HG02678 (cell line): Measurements from ENCODE around the gene C9orf72.
A peak's percentile ranks its signal among the peaks of the same experiment; 100 is the strongest.
"Not testable (repeated sequence)": the region's sequence is repeated elsewhere in the genome, so short reads cannot be mapped to it uniquely, and the experiment has no call there.

Experiments
- ATAC-seq: cut with Tn5 transposase; IDR thresholded peaks from one replicate; pipeline ENCODE4 v1.9.1; 2021; ENCODE audit warnings: mild to moderate bottlenecking, moderate library complexity; ENCODE audit not compliant: unreplicated experiment

Gene C9orf72, protein sequence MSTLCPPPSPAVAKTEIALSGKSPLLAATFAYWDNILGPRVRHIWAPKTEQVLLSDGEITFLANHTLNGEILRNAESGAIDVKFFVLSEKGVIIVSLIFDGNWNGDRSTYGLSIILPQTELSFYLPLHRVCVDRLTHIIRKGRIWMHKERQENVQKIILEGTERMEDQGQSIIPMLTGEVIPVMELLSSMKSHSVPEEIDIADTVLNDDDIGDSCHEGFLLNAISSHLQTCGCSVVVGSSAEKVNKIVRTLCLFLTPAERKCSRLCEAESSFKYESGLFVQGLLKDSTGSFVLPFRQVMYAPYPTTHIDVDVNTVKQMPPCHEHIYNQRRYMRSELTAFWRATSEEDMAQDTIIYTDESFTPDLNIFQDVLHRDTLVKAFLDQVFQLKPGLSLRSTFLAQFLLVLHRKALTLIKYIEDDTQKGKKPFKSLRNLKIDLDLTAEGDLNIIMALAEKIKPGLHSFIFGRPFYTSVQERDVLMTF

DNA sequence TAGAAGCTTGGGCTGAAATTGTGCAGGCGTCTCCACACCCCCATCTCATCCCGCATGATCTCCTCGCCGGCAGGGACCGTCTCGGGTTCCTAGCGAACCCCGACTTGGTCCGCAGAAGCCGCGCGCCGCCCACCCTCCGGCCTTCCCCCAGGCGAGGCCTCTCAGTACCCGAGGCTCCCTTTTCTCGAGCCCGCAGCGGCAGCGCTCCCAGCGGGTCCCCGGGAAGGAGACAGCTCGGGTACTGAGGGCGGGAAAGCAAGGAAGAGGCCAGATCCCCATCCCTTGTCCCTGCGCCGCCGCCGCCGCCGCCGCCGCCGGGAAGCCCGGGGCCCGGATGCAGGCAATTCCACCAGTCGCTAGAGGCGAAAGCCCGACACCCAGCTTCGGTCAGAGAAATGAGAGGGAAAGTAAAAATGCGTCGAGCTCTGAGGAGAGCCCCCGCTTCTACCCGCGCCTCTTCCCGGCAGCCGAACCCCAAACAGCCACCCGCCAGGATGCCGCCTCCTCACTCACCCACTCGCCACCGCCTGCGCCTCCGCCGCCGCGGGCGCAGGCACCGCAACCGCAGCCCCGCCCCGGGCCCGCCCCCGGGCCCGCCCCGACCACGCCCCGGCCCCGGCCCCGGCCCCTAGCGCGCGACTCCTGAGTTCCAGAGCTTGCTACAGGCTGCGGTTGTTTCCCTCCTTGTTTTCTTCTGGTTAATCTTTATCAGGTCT, at the start of gene C9orf72:
Gene C9orf72, minus strand, starts transcription at position 564 of the 716 bp plus-strand sequence. CDS start 6,361 bp downstream, outside the sequence.
- ATAC-seq, result peak; percentile 72

GRCh38 chr9:27622693-27623340, 49.5 kb upstream of the C9orf72 start:
- ATAC-seq, result no peak

- ATAC-seq, result no peak
Measured at GRCh38 chr9:27619743-27620142, 46.5 kb upstream of the C9orf72 start.

DNA sequence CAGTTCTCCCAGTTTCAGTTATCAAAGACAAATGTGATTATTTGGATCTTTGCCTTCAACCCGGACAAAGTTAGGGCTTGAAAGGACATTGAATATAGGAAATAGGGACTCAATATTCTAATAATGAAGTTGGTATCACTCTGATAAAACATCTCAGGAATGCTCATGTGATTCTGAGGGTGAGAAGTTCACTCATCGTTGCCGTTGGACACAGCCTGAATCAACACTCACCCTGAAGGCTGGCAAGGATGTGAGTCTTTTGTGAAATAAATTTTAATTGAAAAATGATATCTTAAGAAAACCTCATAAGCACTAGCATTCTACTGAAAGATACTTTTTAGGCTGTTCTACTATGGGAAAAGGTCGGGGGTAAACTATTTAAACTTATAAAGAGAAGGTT, 44.8 kb upstream of the C9orf72 start:
- no peak for ATAC-seq

DNA sequence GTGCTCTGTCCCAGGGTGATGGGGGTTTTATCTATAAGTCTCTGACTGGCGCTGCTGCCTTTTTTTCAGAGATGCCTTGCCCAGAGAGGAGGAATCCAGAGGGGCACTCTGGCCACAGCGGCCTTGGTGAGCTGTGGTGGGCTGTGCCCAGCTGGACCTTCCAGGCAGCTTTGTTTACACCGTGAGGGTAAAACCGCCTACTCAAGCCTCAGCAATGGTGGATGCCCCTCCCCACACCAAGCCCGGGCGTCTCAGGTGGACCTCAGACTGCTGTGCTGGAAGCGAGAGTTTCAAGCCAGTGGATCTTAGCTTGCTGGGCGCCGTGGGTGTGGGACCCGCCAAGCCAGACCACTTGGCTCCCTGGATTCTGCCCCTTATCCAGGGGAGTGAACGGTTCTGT, 41.3 kb upstream of the C9orf72 start:
- ATAC-seq, result no peak

DNA sequence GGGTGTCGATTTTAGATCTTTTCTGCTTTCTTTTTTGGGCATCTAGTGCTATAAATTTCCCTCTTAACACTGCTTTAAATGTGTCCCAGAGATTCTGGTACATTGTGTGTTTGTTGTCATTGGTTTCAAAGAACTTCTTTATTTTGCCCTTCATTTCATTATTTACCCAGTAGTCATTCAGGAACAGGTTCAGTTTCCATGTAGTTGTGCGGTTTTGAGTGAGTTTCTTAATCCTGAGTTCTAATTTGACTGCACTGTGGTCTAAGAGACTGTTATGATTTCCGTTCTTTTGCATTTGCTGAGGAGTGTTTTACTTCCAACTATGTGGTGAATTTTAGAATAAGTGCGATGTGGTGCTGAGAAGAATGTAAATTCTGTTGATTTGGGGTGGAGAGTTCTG, 38.8 kb upstream of the C9orf72 start:
- not testable (repeated sequence) for ATAC-seq

DNA sequence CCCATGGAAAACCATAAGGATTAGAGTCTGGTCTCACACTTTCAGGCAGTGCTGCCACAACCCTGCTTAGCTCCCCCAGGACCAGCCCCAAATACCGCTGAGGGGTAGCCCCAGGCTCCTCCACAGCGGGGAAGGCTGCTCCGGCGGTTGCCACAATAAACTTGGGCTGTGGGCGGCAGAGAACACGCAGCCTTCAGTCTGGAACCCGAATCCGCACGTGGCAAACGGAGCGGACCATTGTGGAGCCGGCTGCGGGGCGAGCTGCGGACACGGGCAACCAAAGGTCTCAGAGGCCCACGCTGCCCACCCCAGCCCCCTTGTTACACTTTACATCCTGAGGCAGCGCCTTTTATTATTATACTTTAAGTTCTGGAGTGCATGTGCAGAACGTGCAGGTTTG, 37.3 kb upstream of the C9orf72 start:
- ATAC-seq, result no peak

- ATAC-seq, result no peak
Measured at GRCh38 chr9:27602954-27603353, 29.7 kb upstream of the C9orf72 start.

- no peak for ATAC-seq
Measured at GRCh38 chr9:27602142-27602861, 29.0 kb upstream of the C9orf72 start.

- ATAC-seq, result no peak
Measured at GRCh38 chr9:27601396-27601795, 28.1 kb upstream of the C9orf72 start.

DNA sequence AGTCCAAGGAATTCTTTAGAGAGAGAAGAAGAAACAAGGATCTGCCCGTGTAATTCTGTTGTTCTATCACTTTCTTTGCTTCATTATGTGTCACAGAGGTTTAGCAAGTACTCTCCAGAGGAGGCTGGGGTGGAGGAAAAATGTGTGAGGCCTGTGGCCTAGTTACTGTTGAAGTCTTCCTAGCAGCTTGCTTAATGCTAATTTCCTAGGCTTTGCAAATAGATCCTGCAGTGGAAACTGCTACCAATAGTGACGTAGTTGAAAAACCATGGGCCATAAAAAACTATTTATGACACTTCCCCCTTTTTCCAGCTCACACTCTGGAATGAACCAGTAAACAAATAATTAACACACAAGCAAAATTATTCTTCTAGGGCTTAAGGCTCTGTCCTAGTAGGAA, 27.0 kb upstream of the C9orf72 start:
- ATAC-seq, result no peak

DNA sequence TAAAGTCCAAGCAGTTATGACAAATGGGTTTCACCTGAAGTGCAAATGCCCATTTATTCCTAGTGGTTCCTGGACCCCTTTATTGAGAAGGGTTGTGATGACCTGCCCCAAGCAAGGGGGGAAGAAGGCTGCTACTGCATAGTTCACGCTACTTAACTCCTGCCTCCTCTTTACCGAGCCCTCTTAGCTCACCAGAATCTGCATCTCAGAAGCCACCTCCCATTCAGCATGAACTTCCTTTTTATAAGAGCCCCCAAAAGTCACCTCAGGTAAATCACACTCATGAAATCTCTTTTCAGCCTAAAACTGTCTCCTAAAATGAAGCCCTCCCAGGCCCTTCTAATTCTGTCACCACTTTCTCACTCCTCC, 26.6 kb upstream of the C9orf72 start:
- no peak for ATAC-seq

DNA sequence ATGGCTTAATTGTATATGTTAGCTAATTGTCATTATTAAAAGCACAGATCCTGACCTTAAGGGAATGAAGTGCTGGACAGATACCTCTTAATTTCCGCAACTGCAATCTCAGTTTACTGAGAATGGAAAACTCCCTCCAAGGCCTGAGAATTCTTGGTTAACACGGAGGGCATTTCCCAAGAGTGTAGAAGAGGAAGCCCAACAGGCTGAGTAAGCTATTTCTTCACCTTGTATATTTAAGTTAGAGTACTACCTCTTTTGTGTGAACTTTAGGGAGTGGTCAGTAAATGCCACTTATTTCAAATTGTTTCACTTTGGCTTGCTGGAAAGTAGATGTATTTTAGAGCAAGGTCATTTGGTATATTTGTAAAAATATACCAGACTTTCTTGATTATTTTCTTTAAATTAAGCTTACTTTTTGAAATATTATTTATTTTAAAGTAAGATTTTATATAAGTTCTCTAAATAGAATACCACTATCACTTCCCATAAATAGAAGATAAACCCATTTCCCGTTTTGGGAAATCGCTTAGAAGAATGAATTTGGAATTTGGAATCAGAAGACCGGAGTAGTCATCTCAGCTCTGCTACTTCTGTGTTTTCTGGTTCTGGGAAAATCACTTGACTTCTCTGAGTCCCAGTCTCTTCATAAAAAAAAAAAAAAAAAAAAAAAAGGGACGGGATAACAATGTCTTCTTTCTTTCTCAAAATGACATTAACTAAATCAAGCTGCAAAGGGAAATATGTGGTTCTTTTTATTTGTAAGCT, 26.0 kb upstream of the C9orf72 start:
- no peak for ATAC-seq

DNA sequence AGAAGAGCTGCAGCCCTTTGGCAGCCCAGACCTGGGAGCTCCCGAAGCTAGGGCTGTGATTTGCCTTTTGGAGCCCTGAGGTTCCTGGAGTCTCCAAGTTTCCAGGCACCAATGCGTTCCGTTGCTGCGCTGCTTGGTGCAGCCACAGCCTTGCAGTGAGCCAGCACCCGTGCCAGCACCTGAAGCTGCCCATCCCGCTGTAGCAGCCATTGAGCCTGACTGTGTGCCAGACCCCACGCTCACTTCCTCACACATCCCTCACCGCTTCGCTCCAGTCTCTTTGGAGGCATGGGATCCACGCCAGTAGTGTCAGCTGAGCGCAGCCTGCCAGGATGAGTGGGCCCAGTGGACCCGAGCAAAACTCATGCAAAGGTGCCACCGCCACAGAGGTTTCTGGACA, 22.5 kb upstream of the C9orf72 start:
- no peak for ATAC-seq

GRCh38 chr9:27591672-27592071, 18.4 kb upstream of the C9orf72 start:
- ATAC-seq, result no peak

- ATAC-seq, result no peak
Measured at GRCh38 chr9:27591093-27591492, 17.8 kb upstream of the C9orf72 start.

- no peak for ATAC-seq
Measured at GRCh38 chr9:27590651-27591050, 17.4 kb upstream of the C9orf72 start.

DNA sequence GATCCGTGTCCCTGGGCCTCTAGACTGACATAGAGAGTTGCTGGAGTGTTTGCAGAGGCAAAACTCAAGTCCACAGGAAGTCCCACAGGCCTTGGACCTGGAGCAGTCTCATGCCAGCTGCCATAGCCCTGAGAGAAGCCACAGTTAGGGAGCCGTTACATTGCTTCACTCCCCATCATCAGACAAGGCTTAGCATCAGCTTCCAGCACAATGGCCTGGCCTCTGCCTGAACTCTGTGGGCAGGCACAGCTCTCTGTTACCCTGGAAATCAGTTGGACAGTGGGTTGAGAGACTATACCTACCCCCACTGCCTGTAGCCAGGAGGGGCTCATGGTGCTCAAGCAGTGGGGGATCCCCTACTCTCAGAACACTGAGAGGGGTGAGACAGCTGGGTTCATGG, 16.2 kb upstream of the C9orf72 start:
- no peak for ATAC-seq

DNA sequence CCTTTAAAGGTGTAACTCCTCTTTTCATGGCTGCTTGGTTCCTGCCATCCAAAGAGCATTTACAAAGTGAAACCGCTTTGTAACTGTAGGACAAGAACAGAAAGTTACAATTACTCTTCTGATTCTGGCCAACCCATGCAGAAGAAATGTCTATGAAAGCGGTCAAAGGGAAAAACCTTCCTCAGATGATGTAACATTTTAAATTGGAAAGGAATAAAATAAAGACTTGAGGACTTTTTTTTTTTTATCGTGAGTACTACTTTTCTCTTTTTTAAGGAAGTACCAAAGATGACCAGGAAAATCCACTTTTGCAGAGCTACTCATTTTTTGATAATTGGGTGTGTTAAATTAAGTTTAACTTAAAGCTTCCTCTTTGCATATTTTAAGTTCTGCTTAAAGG, 13.0 kb upstream of the C9orf72 start:
- ATAC-seq, result peak; percentile 54

DNA sequence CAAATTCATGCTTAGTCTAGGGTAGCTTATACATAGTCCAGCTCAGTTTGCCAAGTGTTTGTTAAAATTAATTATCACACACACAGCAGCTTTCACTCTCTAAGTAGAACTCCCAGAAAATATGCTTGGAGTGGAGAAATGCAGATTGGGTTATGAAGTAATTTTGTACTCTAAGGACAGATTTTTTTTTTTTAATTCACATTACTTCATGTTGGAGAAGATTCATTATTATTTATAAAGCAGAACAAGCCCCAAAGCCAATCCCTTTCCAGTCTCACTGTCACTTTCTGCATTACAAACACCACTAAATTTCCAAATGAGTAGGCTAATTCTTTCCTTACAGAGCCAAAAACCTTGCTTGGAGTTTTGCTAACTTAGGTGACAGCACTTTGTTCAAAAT, 11.7 kb upstream of the C9orf72 start:
- ATAC-seq, result no peak
